Esophagus muscularis mucosa (tissue), 4 donors: ENCODE data around the gene HDAC4. TPM values are rescaled to one million over a fixed set of nuclear protein-coding genes. Genes with fewer than 3 reads are reported as not detected.

ENCODE experiments used
- DNase-seq: peaks from one replicate; pipeline ENCODE4 v3.0.0-alpha.2; 2017; ENCODE audit errors: extremely low spot score
- H3K27ac ChIP-seq, 4 donors: fragments of 200-600 bp; sonication (generic); replicated peaks in 1 of 4; 1 replicate in 3 of 4; 2 replicates in 1 of 4; pipeline ENCODE4 v1.5.1; 2016 to 2019; ENCODE audit warnings: mild to moderate bottlenecking in 1 of 4
- H3K27me3 ChIP-seq, 4 donors: fragments of 200-600 bp; sonication (generic); one replicate each; pipeline versions ENCODE4 v1.5.1 to v1.6.0; 2016 to 2019
- H3K36me3 ChIP-seq, 4 donors: fragments of 200-600 bp; sonication (generic); one replicate each; pipeline ENCODE4 v1.5.1; 2016 to 2019
- H3K4me1 ChIP-seq, 4 donors: fragments of 200-600 bp; sonication (generic); one replicate each; pipeline ENCODE4 v1.5.1; 2016 to 2019
- H3K4me3 ChIP-seq, 4 donors: fragments of 200-600 bp; sonication (generic); 1 replicate in 2 of 4; 2 replicates in 2 of 4; pipeline ENCODE4 v1.5.1; 2016 to 2019; ENCODE audit warnings: mild to moderate bottlenecking in 4 of 4, moderate library complexity in 1 of 4
- H3K9me3 ChIP-seq, 4 donors: fragments of 200-600 bp; sonication (generic); 1 replicate in 3 of 4; 2 replicates in 1 of 4; pipeline ENCODE4 v1.5.1; 2016 to 2019
- CTCF ChIP-seq, 3 experiments: fragments of 200-600 bp in 2 of 3; fragments of 450-650 bp in 1 of 3; sonication (generic) in 2 of 3; IDR thresholded peaks; one replicate each; pipeline ENCODE4 v1.5.1; 2017 to 2019; ENCODE audit warnings: antibody characterized with exemption in 3 of 3, mild to moderate bottlenecking in 2 of 3, moderate library complexity in 1 of 3
- EP300 ChIP-seq: sonication (generic); formaldehyde crosslinking; IDR thresholded peaks from one replicate; pipeline ENCODE4 v1.6.1; 2017; ENCODE audit warnings: antibody characterized with exemption
- POLR2A ChIP-seq: fragments of 450-650 bp; IDR thresholded peaks from one replicate; pipeline ENCODE4 v1.6.1; 2017; ENCODE audit warnings: antibody characterized with exemption, moderate library complexity, mild to moderate bottlenecking, low read depth
- POLR2AphosphoS5 ChIP-seq, 2 donors: sonication (generic); formaldehyde crosslinking; IDR thresholded peaks; one replicate each; pipeline ENCODE4 v1.6.1; 2017; ENCODE audit warnings: antibody characterized with exemption in 2 of 2
- WGBS: methylation state at CpG from one replicate; pipeline ENCODE4 v1.1.5; 2018; 5-methylcytosine and 5-hydroxymethylcytosine counted together
- intact Hi-C: fragments of 100-400 bp; cut with DNase I; formaldehyde crosslinking; loops from one replicate; pipeline ENCODE4 v1.15.1; 2023
- total RNA-seq, 4 donors: library from RNA; depleted of rRNA; stranded (reverse); fragments of >200 nt; gene quantifications; one replicate each; pipeline versions ENCODE4 v1.1.0 to v1.2.1, GENCODE V29; 2016

The HDAC4 gene
- total RNA-seq, 4 donors from 2014 or later: 59.4 to 119 (median 76.1) TPM

DNA sequence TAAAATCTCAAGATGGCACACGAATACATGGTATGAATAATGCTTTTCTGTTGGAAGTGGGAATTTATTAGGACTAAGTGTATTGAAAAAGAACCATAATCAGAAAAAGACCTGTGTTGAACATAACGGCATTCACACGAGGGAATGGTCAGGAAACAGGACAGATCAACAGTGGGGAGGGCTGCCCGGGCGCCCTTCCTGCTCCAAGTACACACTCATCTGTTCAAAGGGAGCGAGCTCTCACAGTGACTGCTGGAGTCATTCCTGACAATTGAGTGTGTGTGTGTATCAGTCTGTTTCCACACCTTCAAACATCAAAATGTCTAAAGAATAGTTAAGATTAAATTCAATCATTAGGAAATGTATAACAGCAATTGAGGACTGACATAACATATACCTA is 167.2 kb downstream of the HDAC4 start:
- TF ChIP-seq EP300 (no peak), POLR2AphosphoS5 (IDR thresholded peaks at IDR 0.05) (no peak), POLR2A (no peak), CTCF (IDR thresholded peaks at IDR 0.05) (no peak)
- intact Hi-C loops: no loop called here
- Histone ChIP-seq H3K9me3 (no peaks in the 10 kb centered on the region), H3K27me3 (no peaks in the 10 kb centered on the region), H3K36me3 (peaks cover 0 to 14% (median 0%) of the 10 kb centered on the region in 4 donors), H3K27ac (no peak overlapping the region), H3K4me3 (no peak overlapping the region), H3K4me1 (peaks cover 17 to 67% (median 50%) of the 10 kb centered on the region in 4 donors)
- no peak for DNase-seq
- 74% methylated on average over 6 of the region's 6 CpGs for WGBS

- H3K4me1 ChIP-seq: peaks cover 24 to 68% (median 59%) of the 10 kb centered on the region in 4 donors
- no peaks in the 10 kb centered on the region for H3K9me3 ChIP-seq
- H3K27me3 ChIP-seq: no peaks in the 10 kb centered on the region
- no peak overlapping the region for H3K27ac ChIP-seq
- peaks cover 0 to 14% (median 0%) of the 10 kb centered on the region in 4 donors for H3K36me3 ChIP-seq
- no peak overlapping the region for H3K4me3 ChIP-seq
- TF ChIP-seq CTCF (IDR thresholded peaks at IDR 0.05) (no peak), POLR2AphosphoS5 (IDR thresholded peaks at IDR 0.05) (no peak), EP300 (no peak), POLR2A (no peak)
- DNase-seq: no peak
- WGBS: 94% methylated on average over 2 of the region's 6 CpGs
- intact Hi-C loops: no loop called here
Observed at GRCh38 chr2:239232195-239232578, 168.6 kb downstream of the HDAC4 start.

DNA sequence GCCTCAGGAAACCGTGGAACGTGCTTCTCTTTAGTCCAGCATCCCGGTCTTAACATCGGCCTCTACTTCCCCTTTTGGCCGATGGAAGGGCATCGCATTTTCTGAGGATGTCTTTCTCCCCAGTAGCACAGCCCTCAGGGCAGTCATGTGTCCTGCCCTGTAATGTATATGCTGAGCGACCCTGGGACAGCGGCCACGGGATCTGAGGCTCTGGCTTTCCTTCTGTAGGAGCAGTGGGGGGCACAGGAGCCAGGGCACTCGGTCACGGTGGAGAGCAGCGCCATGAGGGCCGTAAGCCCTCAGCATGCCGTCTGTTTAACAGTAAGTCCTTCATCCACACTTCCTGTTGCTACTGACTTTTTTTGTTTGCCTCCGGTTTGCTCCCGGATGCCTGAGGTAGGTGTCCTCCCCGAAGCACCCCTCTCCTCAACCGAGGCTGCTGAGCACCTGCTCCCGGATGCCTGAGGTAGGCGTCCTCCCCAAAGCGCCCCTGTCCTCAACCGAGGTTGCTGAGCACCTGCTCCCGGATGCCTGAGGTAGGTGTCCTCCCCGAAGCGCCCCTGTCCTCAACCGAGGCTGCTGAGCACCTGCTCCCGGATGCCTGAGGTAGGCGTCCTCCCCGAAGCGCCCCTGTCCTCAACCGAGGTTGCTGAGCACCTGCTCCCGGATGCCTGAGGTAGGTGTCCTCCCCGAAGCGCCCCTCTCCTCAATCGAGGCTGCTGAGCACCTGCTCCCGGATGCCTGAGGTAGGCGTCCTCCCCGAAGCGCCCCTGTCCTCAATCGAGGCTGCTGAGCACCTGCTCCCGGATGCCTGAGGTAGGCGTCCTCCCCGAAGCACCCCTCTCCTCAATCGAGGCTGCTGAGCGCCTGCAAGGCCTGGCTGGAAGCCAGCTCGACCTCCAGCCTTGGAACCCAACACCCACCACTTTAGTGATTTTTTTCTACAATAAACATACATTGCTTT is 169.3 kb downstream of the HDAC4 start:
- 75% methylated on average over 24 of the region's 46 CpGs for WGBS
- TF ChIP-seq CTCF (IDR thresholded peaks at IDR 0.05) (no peak), POLR2AphosphoS5 (IDR thresholded peaks at IDR 0.05) (no peak), POLR2A (no peak), EP300 (no peak)
- Histone ChIP-seq H3K9me3 (no peaks in the 10 kb centered on the region), H3K27ac (peak overlapping the region in 2 of 4 donors; percentile 40 to 44), H3K36me3 (peaks cover 0 to 14% (median 0%) of the 10 kb centered on the region in 4 donors), H3K4me1 (peaks cover 30 to 69% (median 64%) of the 10 kb centered on the region in 4 donors), H3K27me3 (no peaks in the 10 kb centered on the region), H3K4me3 (no peak overlapping the region)
- intact Hi-C loops: no loop called here
- DNase-seq: no peak

GRCh38 chr2:239230318-239231052 is 170.3 kb downstream of the HDAC4 start:
- Histone ChIP-seq H3K4me1 (peaks cover 41 to 73% (median 68%) of the 10 kb centered on the region in 4 donors), H3K27ac (peak overlapping the region in 3 of 4 donors; percentile 23 to 44 (median 40)), H3K9me3 (no peaks in the 10 kb centered on the region), H3K4me3 (no peak overlapping the region), H3K27me3 (no peaks in the 10 kb centered on the region), H3K36me3 (peaks cover 0 to 10% (median 0%) of the 10 kb centered on the region in 4 donors)
- no peak for DNase-seq
- TF ChIP-seq CTCF (IDR thresholded peaks at IDR 0.05): no peak
- TF ChIP-seq POLR2AphosphoS5 (IDR thresholded peaks at IDR 0.05): no peak
- no peak for TF ChIP-seq POLR2A
- intact Hi-C loops: no loop called here
- 62% methylated on average over 26 of the region's 26 CpGs for WGBS
